Muscle of back (tissue), 13 donors: ENCODE data around the gene MAN2C1. TPM values are rescaled to one million over a fixed set of nuclear protein-coding genes. Genes with fewer than 3 reads are reported as not detected.
A peak's percentile ranks its signal among the peaks of the same experiment; 100 is the strongest.
"Not testable (repeated sequence)": the region's sequence is repeated elsewhere in the genome, so short reads cannot be mapped to it uniquely, and the experiment has no call there.

Source experiments
- DNase-seq, 3 donors: peaks; one replicate each; pipeline versions ENCODE4 v3.0.0 to v3.0.0-alpha.2; 2013
- long read RNA-seq, 9 donors: transcript quantifications; one replicate each; lab custom pipeline, GENCODE V29; 2026
- polyA plus RNA-seq, 10 donors: library from polyadenylated mRNA; unstranded; fragments of 120-200 nt; gene quantifications; one replicate each; pipeline ENCODE4 v1.2.1, GENCODE V29; 2013; ENCODE audit not compliant: insufficient read length in 10 of 10

MAN2C1 gene
- polyA plus RNA-seq: 100 to 1,000 TPM in 4 of 10 donors, 10 to 100 TPM in 6; 63.2 to 190 (median 82.0) TPM
- long read RNA-seq, donor 1, partial matches to known transcripts: 0 of 2 reads
- long read RNA-seq, donor 1, other reads (novel, unspliced or antisense): 0 of 2 reads
- long read RNA-seq, donor 2, partial matches to known transcripts: 0 of 2 reads
- long read RNA-seq, donor 2, other reads (novel, unspliced or antisense): 0 of 2 reads
- long read RNA-seq, donor 3: 0 reads
- long read RNA-seq, donor 4: 0 reads
- long read RNA-seq, donor 5, partial matches to known transcripts: 0 of 5 reads
- long read RNA-seq, donor 5, other reads (novel, unspliced or antisense): 0 of 5 reads
- long read RNA-seq, donor 6, partial matches to known transcripts: 0 of 4 reads
- long read RNA-seq, donor 6, other reads (novel, unspliced or antisense): 0 of 4 reads
- long read RNA-seq, donor 7, partial matches to known transcripts: 0 of 6 reads
- long read RNA-seq, donor 7, other reads (novel, unspliced or antisense): 0 of 6 reads
- long read RNA-seq, donor 8, partial matches to known transcripts: 0 of 5 reads
- long read RNA-seq, donor 8, other reads (novel, unspliced or antisense): 0 of 5 reads
- long read RNA-seq, donor 9, partial matches to known transcripts: 0 of 1 reads
- long read RNA-seq, donor 9, other reads (novel, unspliced or antisense): 0 of 1 reads

DNA sequence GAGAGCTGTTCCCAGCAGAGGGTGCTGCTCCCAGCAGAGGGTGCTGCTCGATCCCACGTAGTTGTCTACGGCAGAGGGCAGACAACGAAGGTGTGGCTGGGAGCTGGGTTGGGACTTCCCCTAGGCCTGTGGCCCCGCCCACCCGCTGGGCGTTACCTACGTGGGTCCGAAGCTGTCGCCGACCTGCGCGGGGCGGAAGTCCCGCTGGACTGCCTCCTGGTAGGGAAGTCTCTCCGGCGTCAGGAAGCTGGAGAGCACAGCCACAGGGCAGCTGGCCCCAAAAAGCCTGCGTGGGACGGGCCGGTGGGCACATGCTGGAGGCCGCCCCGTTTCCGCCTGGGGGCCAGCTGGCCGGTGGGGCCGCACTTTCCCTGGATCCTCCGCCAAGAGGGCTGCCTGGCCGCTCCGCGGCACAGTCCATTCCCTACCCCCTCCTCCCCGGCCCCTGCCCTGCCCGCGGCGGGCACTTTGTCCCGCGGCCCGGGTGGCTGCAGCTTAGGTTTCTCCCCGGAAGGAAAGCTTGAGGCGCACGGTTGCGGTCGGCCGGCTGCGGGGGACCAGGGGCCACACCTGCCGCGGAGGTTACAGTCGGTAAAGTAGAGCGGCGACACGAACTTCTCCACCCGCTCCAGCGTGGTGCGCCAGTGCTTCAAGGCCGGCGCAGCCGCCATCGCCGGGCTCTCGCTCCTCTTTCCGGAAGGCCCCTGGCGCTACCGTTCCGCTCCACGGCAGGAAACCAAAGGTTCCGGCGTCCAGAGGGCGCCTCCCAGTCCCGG, at the start of gene MAN2C1:
MAN2C1 (minus strand) TSS at position 695 of the 776 bp plus-strand sequence; CDS start at position 671, 24 bp downstream.
- peak; percentile 92 to 97 (median 95) for DNase-seq

DNA sequence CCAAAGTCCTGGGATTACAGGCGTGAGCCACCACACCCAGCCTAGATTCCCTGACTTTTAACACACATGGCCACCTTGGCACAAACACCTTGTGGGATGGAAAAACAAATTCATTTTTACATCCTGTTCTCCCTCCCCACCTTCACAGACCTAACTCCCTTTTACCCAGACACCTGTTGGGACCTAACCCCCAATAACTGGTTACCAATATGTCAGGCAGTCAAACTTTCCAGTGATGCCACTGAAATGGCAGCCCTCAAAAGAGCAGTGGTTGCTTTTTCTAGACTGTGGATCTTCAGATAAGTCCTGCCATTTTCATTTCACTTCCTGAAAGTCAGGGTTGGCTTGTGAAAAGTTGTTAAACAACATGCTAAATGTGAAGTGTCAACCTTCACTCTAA, 48.2 kb upstream of the MAN2C1 start:
- DNase-seq: no peak

DNA sequence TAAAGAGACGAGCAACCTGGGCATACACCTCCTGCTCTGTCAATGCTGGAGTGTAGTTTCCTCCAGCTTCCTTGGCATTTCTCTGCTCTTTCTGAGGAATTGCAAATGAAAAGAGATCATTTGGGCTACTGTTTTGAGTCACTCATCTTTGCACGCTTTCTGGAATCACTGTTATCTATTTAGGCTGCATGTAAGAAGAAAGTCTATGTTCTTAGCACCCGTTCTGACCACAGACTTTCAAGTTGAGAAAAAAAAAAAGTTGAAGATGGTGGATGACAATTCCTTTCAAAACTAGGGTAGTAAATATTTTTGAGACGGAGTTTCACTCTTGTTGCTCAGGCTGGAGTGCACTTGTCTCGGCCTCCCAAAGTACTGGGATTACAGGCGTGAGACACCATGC, 41.8 kb upstream of the MAN2C1 start:
- no peak for DNase-seq

DNA sequence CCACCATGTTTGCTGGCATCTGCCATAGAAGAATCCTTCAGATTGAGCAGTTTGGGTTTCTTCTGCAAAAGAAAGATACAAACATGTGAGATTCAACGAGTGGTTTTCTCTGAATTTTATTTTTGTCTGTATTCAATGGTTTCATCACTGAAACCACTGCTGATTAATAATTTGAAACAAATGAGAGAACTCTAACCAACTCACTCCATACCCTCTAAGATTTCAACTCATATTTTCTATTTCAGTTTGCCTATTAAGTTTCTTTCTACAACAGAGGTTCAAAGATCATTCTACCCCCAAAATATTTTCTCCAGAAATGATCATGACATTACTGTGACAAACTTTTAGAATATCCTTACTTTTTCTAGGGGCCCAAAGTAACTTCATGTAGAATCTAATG, 38.7 kb upstream of the MAN2C1 start:
- no peak for DNase-seq

- DNase-seq: no peak
Observed at GRCh38 chr15:75403892-75404291, 35.5 kb upstream of the MAN2C1 start.

GRCh38 chr15:75397494-75397893, 29.1 kb upstream of the MAN2C1 start:
- no peak for DNase-seq

- DNase-seq: no peak
Observed at GRCh38 chr15:75389791-75390382, 21.5 kb upstream of the MAN2C1 start.

GRCh38 chr15:75383986-75384385, 15.6 kb upstream of the MAN2C1 start:
- not testable (repeated sequence) for DNase-seq

DNA sequence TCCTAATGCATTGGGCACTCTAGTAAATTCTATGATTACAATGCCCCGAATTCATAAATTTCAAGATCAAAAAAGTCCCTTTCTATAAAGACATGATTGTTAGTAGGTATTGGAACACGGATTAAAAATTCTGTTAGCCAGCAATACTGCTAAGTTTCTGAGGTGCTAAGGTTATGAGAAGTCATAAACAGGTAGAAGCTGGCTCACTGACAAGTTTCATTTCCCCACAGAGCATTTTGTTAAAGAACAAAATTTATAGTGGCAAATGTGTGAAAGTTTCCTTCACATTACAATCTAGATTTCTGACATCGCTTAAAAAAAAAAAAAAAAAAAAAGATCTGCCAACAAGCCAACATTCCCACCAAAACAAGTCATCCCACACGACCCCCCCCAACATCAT, 12.4 kb upstream of the MAN2C1 start:
- no peak for DNase-seq

GRCh38 chr15:75371901-75372688, 3.7 kb upstream of the MAN2C1 start:
- DNase-seq: no peak

DNA sequence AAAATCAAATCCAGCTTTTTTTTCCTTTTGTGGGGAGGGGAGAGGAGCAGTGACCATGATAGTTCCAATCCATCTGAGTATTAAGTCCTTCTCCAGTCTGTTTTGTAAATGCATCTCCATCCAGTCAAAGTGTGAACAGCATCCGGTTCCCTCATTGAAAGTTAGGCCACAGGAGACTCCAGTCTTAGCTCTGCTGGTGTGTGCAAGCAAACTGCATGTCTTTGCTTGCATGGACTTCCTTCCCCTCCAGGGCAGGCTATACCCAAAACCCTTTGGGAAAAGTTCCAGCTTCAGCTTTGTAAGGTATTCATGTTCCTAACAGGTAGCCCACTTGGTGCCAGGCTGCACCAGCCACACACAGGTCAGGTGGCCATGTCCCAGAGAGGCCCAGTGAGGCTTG, 3.1 kb upstream of the MAN2C1 start:
- no peak for DNase-seq

DNA sequence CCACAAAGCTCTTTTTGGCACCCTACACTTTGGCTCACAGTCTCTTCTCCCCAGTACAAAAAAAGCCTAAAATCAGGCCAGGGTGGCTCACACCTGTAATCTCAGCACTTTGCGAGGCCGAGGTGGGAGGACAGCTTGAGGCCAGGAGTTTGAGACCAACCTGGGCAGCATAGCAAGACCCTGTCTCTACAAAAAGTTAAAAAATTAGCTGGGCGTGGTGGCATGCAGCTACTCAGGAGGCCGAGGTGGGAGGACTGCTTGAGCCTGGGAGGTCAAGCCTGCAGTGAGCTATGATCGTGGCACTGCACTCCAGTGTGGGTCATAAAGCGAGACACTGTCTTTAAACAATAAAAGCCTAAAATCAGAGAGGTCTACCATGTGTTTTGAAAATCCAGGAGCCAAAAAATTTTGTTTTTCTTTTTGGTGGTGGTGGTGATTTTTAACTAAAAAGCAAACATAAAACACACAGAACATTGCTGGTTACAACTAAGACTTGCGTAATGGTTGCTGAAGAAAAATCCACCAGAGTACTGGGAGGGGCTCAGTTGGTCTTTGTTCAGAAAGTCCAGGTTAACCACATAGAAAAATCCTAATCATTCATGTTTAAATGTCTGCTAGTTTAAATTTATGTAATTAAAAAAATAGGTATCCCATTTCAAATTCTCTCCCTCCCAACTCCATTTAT, 1.6 kb upstream of the MAN2C1 start:
- DNase-seq: no peak

DNA sequence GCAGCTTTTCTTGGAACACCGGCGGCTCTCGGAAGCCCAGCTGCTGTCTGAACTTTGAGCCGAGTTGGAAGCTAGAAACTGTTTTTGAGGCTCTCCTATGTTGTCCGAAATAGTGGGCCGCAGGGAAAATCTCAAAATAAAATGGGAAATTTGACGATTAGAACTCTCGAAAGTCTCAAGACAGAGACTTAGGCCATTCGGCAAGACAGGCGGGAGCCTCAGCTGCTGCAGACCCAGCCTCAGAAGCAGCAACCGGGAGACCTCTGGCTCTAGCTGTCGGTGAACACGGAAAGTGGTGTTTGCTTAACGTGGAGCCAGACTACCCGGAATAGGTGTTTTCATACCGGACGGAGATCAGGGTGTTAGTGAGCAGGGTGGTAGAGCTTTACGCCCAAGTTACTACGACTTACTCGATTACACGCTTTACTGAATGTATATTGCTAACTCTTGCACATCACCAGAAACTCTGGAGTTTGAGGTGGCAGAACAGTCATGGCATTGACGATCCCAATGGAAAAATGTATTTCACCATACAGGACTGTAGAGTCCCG, 357 bp upstream of the MAN2C1 start:
- no peak for DNase-seq

GRCh38 chr15:75367406-75367912, 948 bp downstream of the MAN2C1 start:
- no peak for DNase-seq

DNA sequence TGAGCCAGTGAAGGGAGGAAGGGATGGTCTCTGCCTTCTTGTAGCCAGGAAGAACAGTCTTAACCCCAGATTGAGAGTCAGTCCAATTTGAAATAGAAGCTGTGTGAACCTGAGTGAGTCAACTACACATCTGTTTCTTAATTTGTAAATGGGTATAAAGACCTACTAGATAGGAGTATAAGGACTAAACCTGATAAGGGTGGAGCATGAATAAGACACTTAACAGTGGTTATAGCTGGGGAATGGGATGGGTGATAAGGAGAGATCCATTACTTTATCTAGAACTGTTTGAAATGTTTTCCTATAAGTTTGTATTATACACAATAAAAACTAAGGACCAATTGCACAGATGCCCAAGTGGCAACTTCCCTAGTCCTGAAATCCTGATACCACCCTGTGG, 1.4 kb downstream of the MAN2C1 start:
- no peak for DNase-seq

- DNase-seq: no peak
Observed at GRCh38 chr15:75366163-75366562, 2.2 kb downstream of the MAN2C1 start.

GRCh38 chr15:75364881-75365280, 3.5 kb downstream of the MAN2C1 start:
- DNase-seq: no peak

- no peak for DNase-seq
Observed at GRCh38 chr15:75363786-75364185, 4.6 kb downstream of the MAN2C1 start.

DNA sequence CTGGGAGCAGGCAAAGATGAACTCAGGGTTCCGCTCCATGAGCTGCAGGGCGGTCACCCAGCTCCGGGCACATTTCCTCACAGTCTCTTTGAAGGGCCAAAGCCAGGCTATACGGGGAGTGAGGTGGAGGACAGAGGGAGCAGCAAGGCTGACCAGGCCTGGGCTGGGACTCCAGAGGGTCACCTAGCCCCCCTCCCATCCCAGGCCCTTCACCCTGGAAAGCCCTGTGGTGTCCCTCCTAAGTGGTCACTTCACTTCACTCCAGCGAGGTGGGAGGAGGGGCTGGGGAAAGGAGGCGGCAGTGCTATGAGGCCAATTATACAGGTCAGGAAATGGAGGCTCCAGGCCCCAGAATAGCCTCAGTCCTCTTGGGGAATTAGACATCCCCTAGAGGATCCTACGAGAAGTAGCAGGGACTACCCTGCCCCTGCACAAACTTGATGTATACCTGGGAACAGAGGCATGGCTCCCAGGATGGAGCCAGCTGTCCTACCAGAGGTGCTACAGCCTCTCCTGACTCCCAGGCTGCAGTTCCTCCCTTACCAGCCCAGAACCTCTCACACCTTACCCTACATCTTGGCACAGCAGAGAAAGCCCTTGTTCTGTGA, 5.7 kb downstream of the MAN2C1 start:
- no peak for DNase-seq
